ENCODE data around the gene CCDC137.

Gene CCDC137

GRCh38 chr17:81714412-81715106, 48.0 kb downstream of the CCDC137 start:
- H3K4me3 ChIP-seq (ENCODE audit: low read depth, low read length) = no peak overlapping the region
- peaks cover 9 to 57% of the 10 kb centered on the region in 2 experiments; a peak in 2 of 3 replicates for H3K36me3 ChIP-seq (ENCODE audit: control insufficient read depth in 2 of 2, insufficient read depth in 1 of 2, low read length in 2 of 2)
- H3K9me3 ChIP-seq (ENCODE audit: control insufficient read depth, insufficient read depth, low read depth, low read length) = no peaks in the 10 kb centered on the region
- TF ChIP-seq OSR2 (tag by site-specific recombination; IDR thresholded peaks at IDR 0.05) (no peak), HIC1 (tag by site-specific recombination; IDR thresholded peaks at IDR 0.05) (0 out of 2 replicates have a peak, but pooled peaks have one; percentile 40)
- H3K27ac ChIP-seq (ENCODE audit: extremely low read depth, low read depth, low read length) = no peak overlapping the region
- ChIA-PET CTCF (interaction anchor here (1.7 to 2.6 kb wide), 2 partner anchors 11 to 17 kb away, joined by 5 to 13 read pairs; no protein-coding TSS in a partner anchor), POLR2A (interaction anchor here (0.6 to 6.4 kb wide), 6 partner anchors 8 to 283 kb away, joined by 3 to 55 read pairs (median 4); partner anchors contain the start of genes ARL16, HGS and MRPL12)
- peaks cover 9% of the 10 kb centered on the region; the same call in 1 of the 2 replicates for H3K4me1 ChIP-seq (ENCODE audit: control insufficient read depth, insufficient read depth, low read length)

GRCh38 chr17:81715107-81715871, 48.8 kb downstream of the CCDC137 start:
- no peak for TF ChIP-seq INSM2 (tag by site-specific recombination; IDR thresholded peaks at IDR 0.05)
- TF ChIP-seq ZNF48 (tag by site-specific recombination; IDR thresholded peaks at IDR 0.05) = no peak
- no peak for TF ChIP-seq ZNF398 (tag by site-specific recombination; IDR thresholded peaks at IDR 0.05)
- no peak for TF ChIP-seq FEZF1 (tag by site-specific recombination; IDR thresholded peaks at IDR 0.05)
- peak; percentile 11; the same call in 1 of the 2 replicates for TF ChIP-seq HIC1 (tag by site-specific recombination; IDR thresholded peaks at IDR 0.05)
- no peak for TF ChIP-seq HOXD13 (CRISPR knock-in tag; IDR thresholded peaks at IDR 0.05; ENCODE audit: borderline replicate concordance)
- no peak for TF ChIP-seq BCL11A (tag by site-specific recombination; IDR thresholded peaks at IDR 0.05; ENCODE audit: low read depth)
- TF ChIP-seq GLIS2 (tag by site-specific recombination; IDR thresholded peaks at IDR 0.05) = peak; percentile 34; the same call in 1 of the 2 replicates
- TF ChIP-seq ZNF621 (tag by site-specific recombination; IDR thresholded peaks at IDR 0.05) = no peak
- no peak for TF ChIP-seq ZNF26 (tag by site-specific recombination; IDR thresholded peaks at IDR 0.05)
- no peak for TF ChIP-seq ZNF341 (tag by site-specific recombination; IDR thresholded peaks at IDR 0.05; ENCODE audit: low read depth)
- no peak for TF ChIP-seq ZNF266 (tag by site-specific recombination; IDR thresholded peaks at IDR 0.05; ENCODE audit: low read depth)
- no peak for TF ChIP-seq ZNF404 (tag by site-specific recombination; IDR thresholded peaks at IDR 0.05)
- H3K9me3 ChIP-seq (ENCODE audit: control insufficient read depth, insufficient read depth, low read depth, low read length) = no peaks in the 10 kb centered on the region
- no peak overlapping the region for H3K4me3 ChIP-seq (ENCODE audit: low read depth, low read length)
- ChIA-PET CTCF (interaction anchor here (0.7 kb wide), 1 partner anchor 12 kb away, joined by 4 read pairs; no protein-coding TSS in a partner anchor), POLR2A (interaction anchor here (0.6 to 6.4 kb wide), 6 partner anchors 8 to 941 kb away, joined by 4 to 55 read pairs (median 5); partner anchors contain the start of genes ARL16, HGS and MRPL12)
- H3K27ac ChIP-seq (ENCODE audit: extremely low read depth, low read depth, low read length) = no peak overlapping the region
- H3K36me3 ChIP-seq (ENCODE audit: control insufficient read depth in 2 of 2, insufficient read depth in 1 of 2, low read length in 2 of 2) = peaks cover 9 to 64% of the 10 kb centered on the region in 2 experiments; a peak in 2 of 3 replicates
- H3K4me1 ChIP-seq (ENCODE audit: control insufficient read depth, insufficient read depth, low read length) = peaks cover 9% of the 10 kb centered on the region; the same call in 1 of the 2 replicates

Measured in HEK293 (cell line).